Liver (tissue), 9 donors: ENCODE results near the gene KDELR1. TPM values are rescaled to one million over a fixed set of nuclear protein-coding genes. Genes with fewer than 3 reads are reported as not detected.

Experiments
- DNase-seq: peaks from one replicate; pipeline ENCODE4 v3.0.0-alpha.2; 2017; ENCODE audit warnings: low spot score
- H3K27ac ChIP-seq, 2 donors: one replicate each; pipeline ENCODE4 v1.7.0; 2013; ENCODE audit warnings: inconsistent platforms in 2 of 2, low read length in 2 of 2, control low read depth in 1 of 2, low read depth in 1 of 2, mild to moderate bottlenecking in 1 of 2
- H3K27me3 ChIP-seq, 4 donors: one replicate each; pipeline versions ENCODE4 v1.6.1 to v1.7.0; 2013; ENCODE audit warnings: low read length in 3 of 4, inconsistent platforms in 1 of 4, mild to moderate bottlenecking in 1 of 4, moderate library complexity in 1 of 4; ENCODE audit not compliant: control insufficient read depth in 4 of 4, insufficient read depth in 4 of 4
- H3K36me3 ChIP-seq, 4 donors: one replicate each; pipeline versions ENCODE4 v1.6.1 to v1.7.0; 2013; ENCODE audit warnings: low read length in 3 of 4, mild to moderate bottlenecking in 3 of 4, low read depth in 1 of 4, moderate library complexity in 1 of 4; ENCODE audit not compliant: control insufficient read depth in 4 of 4, insufficient read depth in 3 of 4
- H3K4me1 ChIP-seq, 4 donors: one replicate each; pipeline versions ENCODE4 v1.6.1 to v1.7.0; 2013; ENCODE audit warnings: low read length in 3 of 4, mild to moderate bottlenecking in 3 of 4, moderate library complexity in 1 of 4; ENCODE audit not compliant: control insufficient read depth in 4 of 4, insufficient read depth in 4 of 4
- H3K4me3 ChIP-seq, 3 donors: one replicate each; pipeline versions ENCODE4 v1.6.1 to v1.7.0; 2013; ENCODE audit warnings: low read length in 3 of 3, control low read depth in 1 of 3, low read depth in 1 of 3, mild to moderate bottlenecking in 1 of 3
- H3K9ac ChIP-seq, 2 donors: one replicate each; pipeline ENCODE4 v1.7.0; 2013; ENCODE audit warnings: low read length in 2 of 2, mild to moderate bottlenecking in 2 of 2, moderate library complexity in 2 of 2, control low read depth in 1 of 2, low read depth in 1 of 2
- H3K9me3 ChIP-seq, 4 donors: one replicate each; pipeline versions ENCODE4 v1.6.1 to v1.7.0; 2013; ENCODE audit warnings: low read length in 3 of 4; ENCODE audit not compliant: control insufficient read depth in 4 of 4
- EGR1 ChIP-seq, 2 donors: IDR thresholded peaks; 2 replicates each; pipeline ENCODE4 v1.6.1; 2016 to 2018; ENCODE audit warnings: antibody characterized with exemption in 2 of 2, low read depth in 2 of 2
- FOXA1 ChIP-seq: IDR thresholded peaks from 2 replicates; pipeline ENCODE4 v1.6.1; 2016; ENCODE audit warnings: antibody characterized with exemption
- FOXA2 ChIP-seq: IDR thresholded peaks from 2 replicates; pipeline ENCODE4 v1.6.1; 2016; ENCODE audit warnings: antibody characterized with exemption
- GABPA ChIP-seq, 2 donors: IDR thresholded peaks in 1 of 2; conservative IDR thresholded peaks in 1 of 2; 2 replicates each; pipeline ENCODE4 v1.6.1; 2016; ENCODE audit warnings: antibody characterized with exemption in 2 of 2, mild to moderate bottlenecking in 1 of 2, moderate library complexity in 1 of 2
- HNF4A ChIP-seq, 2 donors: conservative IDR thresholded peaks; 2 replicates each; pipeline ENCODE4 v1.6.1; 2016; ENCODE audit warnings: antibody characterized with exemption in 2 of 2, mild to moderate bottlenecking in 2 of 2
- HNF4G ChIP-seq: IDR thresholded peaks from 2 replicates; pipeline ENCODE4 v1.6.1; 2016; ENCODE audit warnings: antibody characterized with exemption
- JUND ChIP-seq, 2 donors: IDR thresholded peaks; 2 replicates each; pipeline ENCODE4 v1.6.1; 2016; ENCODE audit warnings: antibody characterized with exemption in 2 of 2
- NR2F2 ChIP-seq: IDR thresholded peaks from 2 replicates; pipeline ENCODE4 v1.6.1; 2016; ENCODE audit warnings: antibody characterized with exemption
- RAD21 ChIP-seq, 2 donors: IDR thresholded peaks; 2 replicates each; pipeline ENCODE4 v1.6.1; 2016; ENCODE audit warnings: antibody characterized with exemption in 2 of 2, mild to moderate bottlenecking in 2 of 2
- REST ChIP-seq: IDR thresholded peaks from 2 replicates; pipeline ENCODE4 v1.6.1; 2016; ENCODE audit warnings: antibody characterized with exemption, mild to moderate bottlenecking
- RXRA ChIP-seq, 2 donors: IDR thresholded peaks; 2 replicates each; pipeline ENCODE4 v1.6.1; 2017 to 2018; ENCODE audit warnings: antibody characterized with exemption in 2 of 2, mild to moderate bottlenecking in 1 of 2
- SP1 ChIP-seq: IDR thresholded peaks from 2 replicates; pipeline ENCODE4 v1.6.1; 2018; ENCODE audit warnings: antibody characterized with exemption, mild to moderate bottlenecking
- TAF1 ChIP-seq: conservative IDR thresholded peaks from 2 replicates; pipeline ENCODE4 v1.6.1; 2016; ENCODE audit warnings: antibody characterized with exemption, mild to moderate bottlenecking
- ZBTB33 ChIP-seq: IDR thresholded peaks from 2 replicates; pipeline ENCODE4 v1.6.1; 2016; ENCODE audit warnings: antibody characterized with exemption
- WGBS: extraction: QIAGEN DNeasy Blood & Tissue Kit; methylation state at CpG from one replicate; pipeline ENCODE4 v1.1.7; 2013; 5-methylcytosine and 5-hydroxymethylcytosine counted together
- polyA plus RNA-seq, 2 donors: library from polyadenylated mRNA; stranded (reverse) in 1 of 2; unstranded in 1 of 2; fragments of 200-250 nt in 1 of 2; fragments of >200 nt in 1 of 2; fragmentation: Nextera tagmentation in 1 of 2; extraction: Ambion mirVana in 1 of 2; gene quantifications; one replicate each; pipeline versions ENCODE4 v1.2.1 to v1.2.3, GENCODE V29; 2013 to 2015
- total RNA-seq, 2 donors: library from RNA; depleted of rRNA; stranded (reverse); fragments of >200 nt; gene quantifications; one replicate each; pipeline ENCODE4 v1.2.3, GENCODE V29; 2014
- TF ChIP-seq, protein P1 (sequence below): IDR thresholded peaks from 2 replicates; pipeline ENCODE4 v1.6.1; 2016; ENCODE audit warnings: antibody characterized with exemption
- donor health status: healthy.
- donor health status: healthy.
- donor health status: healthy.
- donor health status: healthy.
- donor health status: healthy.

The KDELR1 gene
- total and polyA plus RNA-seq, 4 donors, result 32.3 to 94.9 (median 47.0) TPM

- Histone ChIP-seq H3K4me1 (peaks cover 0 to 5% (median 4%) of the 10 kb centered on the region in 4 donors), H3K27ac (no peak overlapping the region)
- WGBS, result 45% methylated on average over 14 of the region's 14 CpGs
These were observed 8.8 kb upstream of the KDELR1 start for GRCh38 chr19:48400018-48400742.

More at GRCh38 chr19:48400018-48400742, 8.8 kb upstream of the KDELR1 start:
- Histone ChIP-seq H3K4me3 (no peak overlapping the region), H3K9ac (no peak overlapping the region), H3K27me3 (peaks cover 0 to 13% (median 12%) of the 10 kb centered on the region in 4 donors), H3K36me3 (no peaks in the 10 kb centered on the region), H3K9me3 (no peaks in the 10 kb centered on the region)
- TF ChIP-seq FOXA2 (no peak), SP1 (no peak), HNF4A (conservative IDR thresholded peaks at IDR 0.05) (no peak), EGR1 (IDR thresholded peaks at IDR 0.05; ENCODE audit: low read depth in 2 of 2) (no peak), HNF4G (no peak), TAF1 (no peak), GABPA (IDR thresholded peaks at IDR 0.05 in 1 of 2, conservative IDR thresholded peaks at IDR 0.05 in 1 of 2) (no peak), FOXA1 (no peak), NR2F2 (no peak), ZBTB33 (no peak), RXRA (IDR thresholded peaks at IDR 0.05) (no peak), RAD21 (IDR thresholded peaks at IDR 0.05) (no peak), REST (no peak), JUND (IDR thresholded peaks at IDR 0.05) (no peak)
- TF ChIP-seq, protein P1, sequence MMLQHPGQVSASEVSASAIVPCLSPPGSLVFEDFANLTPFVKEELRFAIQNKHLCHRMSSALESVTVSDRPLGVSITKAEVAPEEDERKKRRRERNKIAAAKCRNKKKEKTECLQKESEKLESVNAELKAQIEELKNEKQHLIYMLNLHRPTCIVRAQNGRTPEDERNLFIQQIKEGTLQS, result no peak
- DNase-seq, result no peak
